Stimulated activated CD4-positive, alpha-beta T cell treated with anti-CD3 and anti-CD28 coated beads, Interleukin-2, amount 100 ng/mL, for 48 hours (primary cell): ENCODE measurements around the gene FRMD4A.
"Not testable (repeated sequence)": the region's sequence is repeated elsewhere in the genome, so short reads cannot be mapped to it uniquely, and the experiment has no call there.

Experiments used
- DNase-seq, 2 donors: peaks; one replicate each; pipeline ENCODE4 v3.0.0-alpha.2; 2020

Gene FRMD4A

DNA sequence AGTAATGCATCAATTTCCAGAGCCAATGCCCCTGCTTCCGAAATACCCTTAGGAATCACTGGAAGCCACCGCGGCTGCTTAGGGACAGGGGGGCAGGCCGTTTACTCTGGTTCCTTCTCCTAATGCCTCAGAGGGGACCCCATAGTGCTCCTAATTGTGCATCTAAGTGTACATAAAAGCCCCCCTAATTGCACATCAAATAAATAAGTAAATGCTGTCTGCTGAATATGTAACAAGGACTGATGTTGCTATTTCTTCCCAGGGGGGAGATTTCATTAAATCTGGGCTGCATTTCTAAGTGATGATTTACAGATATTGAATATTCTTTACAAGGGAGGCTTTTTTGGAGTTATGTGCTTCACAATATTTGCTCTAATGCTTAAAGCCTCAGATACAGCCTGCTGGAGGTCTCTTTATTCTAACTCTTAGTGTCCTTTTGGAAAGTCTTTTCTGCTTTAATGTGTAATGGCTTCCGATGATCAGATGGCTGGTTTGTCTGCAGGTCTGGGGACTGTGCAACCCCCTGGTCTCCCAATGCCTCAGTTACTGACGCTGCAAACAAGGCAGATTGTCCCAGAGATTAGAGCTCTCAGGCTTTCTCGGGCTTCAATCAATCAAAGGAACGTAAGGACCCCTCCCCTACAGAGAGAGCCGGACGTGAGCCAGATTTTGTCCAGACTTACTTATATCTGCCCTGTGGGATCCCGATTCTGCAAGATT is 601.0 kb downstream of the FRMD4A start:
- no peak for DNase-seq

DNA sequence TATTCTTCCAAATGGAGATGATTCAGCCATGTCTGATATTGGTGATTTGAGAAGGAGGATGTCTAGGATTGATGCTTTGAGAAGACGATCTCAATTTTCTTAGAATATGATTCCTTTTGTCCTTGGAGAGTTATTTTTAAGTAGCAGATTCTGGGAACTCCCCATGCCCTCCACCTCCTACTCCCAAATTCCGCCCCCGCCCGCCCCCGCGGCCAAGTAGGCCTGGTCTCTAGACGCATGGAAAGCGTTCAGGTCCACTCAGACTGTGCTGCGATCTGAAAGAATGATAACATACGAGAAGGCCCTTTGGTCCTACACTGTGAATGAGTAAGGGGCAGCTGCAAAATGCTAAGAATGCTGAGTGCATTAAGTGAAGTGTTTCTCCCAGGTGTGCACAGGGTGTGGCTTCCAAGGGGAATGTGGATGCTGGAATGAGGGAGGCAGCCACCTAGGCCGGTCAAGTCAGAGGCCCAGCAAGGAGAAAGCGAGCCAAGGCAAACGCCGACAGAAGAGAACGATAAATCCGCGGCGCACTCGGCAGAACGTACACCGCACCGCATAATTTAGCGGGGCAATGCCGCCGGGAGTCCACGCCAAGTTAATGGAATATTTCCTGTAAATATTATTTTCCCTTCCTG is 601.7 kb downstream of the FRMD4A start:
- no peak for DNase-seq

DNA sequence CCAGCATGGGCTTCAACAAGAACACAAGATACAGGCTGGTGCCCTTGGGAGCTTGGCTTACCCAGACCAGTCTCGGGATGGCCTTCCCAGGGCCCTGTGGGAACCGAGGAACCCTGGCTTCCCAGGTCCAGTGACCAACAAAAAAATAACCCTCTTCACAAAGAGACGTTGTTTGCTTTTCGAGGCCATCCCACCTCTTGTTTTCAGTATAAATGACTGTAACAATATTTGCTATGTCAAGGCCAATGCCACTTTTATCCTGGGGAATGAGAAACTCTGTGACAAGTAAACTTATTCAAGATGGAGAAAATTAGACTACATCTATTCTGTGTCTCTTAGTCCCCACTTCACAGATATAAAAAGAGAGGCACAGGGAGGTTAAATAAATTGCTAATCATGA is 605.1 kb downstream of the FRMD4A start:
- no peak for DNase-seq

DNA sequence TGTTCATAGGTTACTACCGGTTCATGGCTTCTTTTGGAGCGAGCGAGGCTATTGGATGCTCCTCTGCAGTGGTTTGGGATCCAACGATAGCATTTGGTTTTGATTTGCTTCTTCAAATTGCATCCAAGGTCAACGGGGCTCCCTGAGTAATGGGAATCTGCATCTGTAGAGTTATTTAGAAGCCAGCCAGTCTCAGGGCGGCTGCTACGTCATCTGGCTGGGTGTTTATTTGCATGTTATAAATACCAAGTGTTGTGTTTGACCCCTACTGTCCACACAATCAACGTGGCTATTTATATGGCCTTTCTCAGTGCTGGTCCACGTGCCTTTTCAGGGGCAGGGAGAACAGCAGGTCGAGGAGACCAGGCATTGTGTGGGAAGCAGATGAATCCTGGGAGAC is 606.2 kb downstream of the FRMD4A start:
- DNase-seq, result no peak

DNA sequence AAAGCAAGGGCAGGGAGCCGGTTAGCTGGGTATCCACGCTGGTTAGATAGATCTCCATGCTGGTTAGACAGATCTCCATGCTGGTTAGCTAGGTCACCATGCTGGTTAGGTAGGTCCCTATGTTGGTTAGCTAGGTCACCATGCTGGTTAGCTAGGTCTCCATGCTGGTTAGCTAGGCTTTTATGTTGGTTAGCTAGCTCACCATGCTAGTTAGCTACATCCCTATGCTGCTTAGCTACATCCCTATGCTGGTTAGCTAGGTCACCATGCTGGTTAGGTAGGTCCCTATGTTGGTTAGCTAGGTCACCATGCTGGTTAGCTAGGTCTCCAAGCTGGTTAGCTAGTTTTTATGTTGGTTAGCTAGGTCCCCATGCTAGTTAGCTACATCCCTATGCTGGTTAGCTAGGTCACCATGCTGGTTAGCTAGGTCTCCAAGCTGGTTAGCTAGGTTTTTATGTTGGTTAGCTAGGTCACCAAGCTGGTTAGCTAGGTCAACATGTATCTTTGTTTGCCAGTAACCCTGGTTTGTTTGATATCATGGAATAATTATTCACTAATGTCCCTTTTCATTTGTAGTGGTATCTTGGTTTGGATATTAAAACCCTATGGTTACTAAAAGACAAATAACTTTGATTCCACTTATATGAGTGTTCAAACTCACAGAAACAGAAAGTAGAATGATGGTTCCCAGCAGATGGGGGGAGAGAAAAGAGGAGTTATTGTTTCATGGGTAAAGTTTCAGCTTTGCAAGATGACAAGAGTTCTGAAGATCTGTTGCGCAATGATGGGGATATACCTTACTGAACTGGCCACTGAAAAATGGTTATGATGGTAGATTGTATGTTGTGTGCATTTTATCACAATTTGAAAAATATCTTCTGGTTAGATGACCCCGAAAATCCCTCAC is 607.7 kb downstream of the FRMD4A start:
- DNase-seq, result no peak

DNA sequence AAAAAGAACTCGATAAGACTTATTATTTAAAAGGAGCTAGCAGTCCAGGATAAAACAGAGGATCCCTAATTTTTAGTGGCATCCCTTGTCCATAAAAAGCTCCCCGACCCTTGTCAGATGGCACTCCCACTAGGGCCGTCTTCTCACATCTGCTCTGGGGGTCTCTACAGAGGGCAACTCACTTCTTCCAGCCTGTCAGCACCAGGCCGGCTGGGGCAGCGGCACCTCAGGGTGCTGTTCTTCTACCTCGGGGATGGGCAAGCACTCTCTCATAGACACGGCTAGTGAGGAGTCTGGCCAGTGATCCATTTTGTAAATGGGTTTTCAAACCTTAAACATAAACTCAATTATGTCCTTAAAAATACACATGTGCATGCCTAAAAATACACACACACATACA is 609.2 kb downstream of the FRMD4A start:
- DNase-seq, result no peak

DNA sequence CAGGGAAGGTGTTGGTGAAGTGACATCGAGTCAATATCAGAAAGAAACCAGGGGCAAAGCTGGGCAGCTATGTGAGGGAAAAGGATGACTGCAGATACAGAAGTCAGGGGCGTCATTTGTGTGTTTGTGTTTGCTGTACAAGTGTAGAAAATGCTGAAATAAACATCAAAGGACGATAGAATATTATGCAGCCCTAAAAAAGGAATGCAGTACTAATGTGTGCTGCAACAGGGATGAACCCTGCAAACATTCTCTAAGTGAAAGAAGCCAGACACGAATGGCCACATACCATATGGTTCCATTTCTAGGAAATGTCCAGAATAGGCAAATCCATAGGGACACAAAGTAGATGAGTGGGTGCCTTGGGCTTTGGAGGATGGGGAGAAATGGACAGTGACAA is 610.0 kb downstream of the FRMD4A start:
- DNase-seq, result no peak

DNA sequence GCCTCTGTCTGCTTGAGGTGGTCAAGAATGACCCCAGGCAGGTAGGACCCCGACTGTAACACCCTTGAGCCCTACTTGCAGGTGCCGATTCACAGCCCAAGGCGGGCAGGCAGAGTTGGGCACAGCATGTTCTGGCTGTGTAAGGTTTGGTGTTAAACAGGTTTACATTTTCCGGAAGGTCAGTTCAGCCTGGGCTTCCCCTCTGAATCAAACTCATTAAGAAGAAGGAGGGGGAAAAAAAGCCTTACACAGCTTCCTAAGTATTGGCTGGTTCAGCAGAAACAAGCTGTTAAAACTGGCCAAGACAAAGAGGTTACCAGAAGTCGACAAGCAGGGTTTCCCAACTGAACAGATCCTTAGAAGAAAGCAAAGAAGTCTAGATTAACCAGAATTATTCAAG is 611.3 kb downstream of the FRMD4A start:
- DNase-seq, result no peak

DNA sequence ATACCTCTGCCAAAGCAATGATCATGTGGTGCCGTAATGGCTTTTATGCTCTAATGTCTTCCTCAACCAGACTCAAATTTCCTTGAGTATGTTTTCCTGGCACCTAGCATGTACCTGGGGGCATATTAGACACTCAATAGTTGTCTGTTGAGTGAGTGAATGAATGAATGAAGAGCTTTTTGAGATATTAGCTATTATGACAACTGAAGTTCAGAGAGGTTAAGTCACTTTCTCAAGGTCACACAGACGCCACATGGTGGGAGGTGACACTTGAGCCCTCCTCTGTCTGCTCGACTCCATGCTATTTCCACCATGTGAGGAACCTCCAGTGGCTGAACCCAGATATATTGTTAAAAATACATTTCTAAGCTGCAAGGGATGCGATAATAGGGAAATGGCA is 611.9 kb downstream of the FRMD4A start:
- DNase-seq, result no peak

DNA sequence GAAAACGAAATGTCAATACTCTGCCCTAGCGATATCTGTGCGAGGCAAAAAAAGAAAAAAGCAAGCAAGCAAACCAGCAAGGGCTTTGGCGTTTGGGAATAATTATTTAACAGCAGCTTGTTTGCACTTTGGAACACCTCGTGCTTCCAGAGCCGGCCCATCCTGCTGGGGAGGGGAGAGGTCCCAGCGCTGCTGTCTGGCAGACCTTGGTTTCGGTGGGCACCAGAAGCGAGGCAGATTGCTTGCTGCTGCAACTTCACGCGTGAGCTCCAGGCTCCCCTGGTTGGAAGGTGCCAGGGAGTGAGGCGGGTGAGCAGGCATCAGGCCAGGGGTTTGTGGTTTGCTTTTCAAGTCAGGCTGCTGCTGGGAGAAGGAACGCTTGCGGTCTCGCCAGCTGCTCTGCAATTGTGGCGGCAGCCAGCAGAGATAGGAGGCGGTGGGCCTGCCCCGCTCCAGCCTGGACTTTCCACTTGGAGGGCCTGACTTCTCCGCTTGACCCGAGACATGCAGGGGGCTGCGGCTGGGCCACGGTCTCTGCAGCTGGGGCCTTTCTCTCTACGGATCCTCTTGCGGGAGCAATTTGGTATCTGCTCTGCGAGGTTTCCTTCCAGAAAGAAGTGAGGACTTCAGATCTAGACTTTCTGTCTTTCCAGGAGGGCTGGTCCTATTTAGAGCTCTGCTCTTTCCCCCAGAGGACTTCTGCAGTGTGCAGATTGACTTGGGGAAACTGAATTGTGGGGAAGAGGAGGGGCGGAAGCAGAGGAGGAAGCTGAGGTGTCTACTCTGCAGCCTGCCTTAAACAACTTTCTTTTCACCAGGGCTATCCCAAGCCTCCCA is 612.6 kb downstream of the FRMD4A start:
- peak; percentile 10 to 17 for DNase-seq

DNA sequence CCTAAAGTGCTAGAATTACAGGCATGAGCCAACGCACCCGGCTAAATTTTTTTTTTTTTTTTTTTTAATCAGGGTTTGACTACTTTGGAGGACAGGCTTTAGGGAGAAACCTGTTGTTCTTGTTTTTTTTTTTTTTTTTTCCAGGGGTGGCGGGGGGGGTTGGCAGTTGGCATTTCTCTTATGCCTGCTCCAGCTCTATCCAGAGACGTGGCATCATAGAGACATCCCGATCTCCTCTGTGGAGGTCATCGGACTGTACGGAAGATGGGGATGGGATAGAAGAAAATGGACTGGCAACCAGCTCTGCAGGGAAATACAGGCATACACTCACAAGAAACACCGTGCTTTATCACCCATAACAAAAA is 613.2 kb downstream of the FRMD4A start:
- no peak for DNase-seq

DNA sequence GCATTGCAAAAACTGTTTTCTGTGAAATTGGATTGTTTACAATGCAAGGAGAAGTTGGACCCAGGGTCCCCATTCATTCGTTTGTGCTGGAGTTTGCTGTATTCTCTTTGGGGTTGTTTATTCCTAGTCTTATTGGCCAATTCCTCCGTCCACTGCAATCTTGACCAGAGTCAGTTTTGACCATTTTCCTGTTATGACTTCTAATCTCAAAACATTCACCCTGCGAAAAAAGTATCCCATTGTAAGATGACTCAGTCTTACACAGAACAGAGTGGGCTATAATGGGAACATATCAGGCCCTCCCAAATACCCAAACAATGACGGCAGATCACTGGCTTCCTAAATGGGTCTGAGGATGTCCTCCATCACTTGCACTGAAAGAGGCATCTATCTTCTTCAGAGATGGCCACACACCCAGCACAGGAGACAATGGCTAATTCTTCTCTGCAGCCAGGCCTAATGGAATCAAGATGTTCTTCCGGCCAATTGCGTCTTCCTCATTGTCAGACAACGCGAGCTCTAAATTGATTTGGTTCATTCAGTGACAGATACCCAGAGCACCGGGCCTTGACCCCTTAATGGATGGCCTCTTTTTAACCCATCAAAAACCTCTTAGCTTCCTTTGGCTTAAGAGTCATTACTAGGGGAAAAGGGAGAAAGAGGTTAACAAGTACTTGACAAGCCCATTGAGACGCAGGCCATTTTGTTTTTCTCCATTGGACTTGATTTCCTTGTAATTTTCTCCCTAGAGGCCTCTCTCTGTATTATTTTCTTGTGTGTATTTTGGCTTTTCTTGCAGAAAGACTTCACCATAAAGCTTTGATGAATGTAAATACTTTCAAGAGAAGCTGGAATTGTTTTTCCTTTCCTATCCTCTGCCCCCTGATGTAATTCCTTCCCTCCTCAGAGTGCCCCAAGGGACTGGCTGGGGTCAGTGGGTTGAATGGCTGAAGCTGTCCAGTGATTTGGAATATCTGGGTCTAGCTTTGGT is 614.3 kb downstream of the FRMD4A start:
- DNase-seq, result no peak

DNA sequence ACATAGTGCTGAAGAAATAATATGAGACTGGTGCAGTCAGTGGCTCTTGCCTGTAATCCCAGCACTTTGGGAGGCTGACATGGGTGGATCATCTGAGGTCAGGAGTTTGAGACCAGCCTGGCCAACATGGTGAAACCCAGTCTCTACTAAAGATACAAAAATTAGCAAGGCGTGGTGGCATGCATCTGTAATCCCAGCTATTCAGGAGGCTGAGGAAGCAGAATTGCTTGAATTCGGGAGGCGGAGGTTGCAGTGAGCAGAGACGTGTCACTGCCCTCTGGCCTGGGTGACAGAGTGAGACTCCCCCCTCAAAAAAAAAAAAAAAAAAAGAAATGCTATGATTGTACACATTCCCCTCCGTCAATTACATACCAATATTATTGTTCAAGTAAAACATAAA is 615.1 kb downstream of the FRMD4A start:
- not testable (repeated sequence) for DNase-seq

DNA sequence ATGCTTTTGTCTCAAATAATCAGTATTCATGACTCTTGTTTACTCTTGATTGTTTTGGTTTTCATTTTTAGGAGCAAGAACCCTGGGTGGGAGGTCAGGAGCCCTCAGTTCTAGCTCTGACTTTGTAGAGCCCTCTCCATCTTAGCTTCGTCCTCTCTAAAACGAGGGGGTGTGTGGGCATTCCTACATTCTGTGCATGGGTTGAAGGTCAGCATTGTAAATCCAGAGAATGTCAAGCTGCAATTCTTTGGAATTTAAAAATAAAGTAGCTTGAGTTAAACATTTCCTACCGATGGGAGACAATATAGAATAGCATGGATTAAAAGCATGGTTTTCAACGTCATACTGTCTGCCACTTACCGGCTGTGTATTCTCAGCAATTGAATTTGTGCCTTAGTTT is 615.6 kb downstream of the FRMD4A start:
- no peak for DNase-seq

DNA sequence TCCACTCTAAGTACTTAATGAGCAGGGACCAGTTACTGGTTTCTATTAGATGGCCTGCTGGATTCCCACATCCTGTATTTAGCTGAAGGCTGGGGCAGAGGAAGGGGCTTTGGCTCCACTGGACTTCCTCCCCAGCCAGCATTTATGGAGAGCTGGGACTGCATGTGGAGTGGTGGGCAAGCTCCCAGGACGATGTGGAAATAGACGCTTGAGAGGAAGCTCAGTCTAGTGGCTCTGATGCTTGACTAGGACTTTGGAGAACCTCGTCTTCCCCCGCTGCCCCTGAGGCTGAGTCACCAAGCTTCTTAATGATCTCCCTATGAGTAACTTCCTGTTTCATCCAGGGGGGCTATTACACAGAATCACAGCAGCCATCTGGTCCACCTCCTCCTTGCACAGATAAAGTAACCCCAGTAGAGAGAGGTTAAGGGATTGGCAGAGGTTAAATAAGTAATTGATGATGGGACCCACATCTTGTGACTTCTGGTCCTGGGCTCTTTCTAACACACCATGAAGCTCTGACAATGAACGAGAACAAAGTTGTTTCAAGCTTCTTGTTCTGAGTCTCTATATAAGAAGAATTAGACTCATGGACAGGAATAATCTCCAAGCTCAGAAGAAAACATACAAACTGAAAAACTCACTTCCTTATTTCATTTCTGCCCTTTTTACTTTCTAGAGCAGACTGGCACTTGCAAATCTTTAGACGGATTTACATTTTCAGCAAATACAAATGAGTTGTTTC is 617.7 kb downstream of the FRMD4A start:
- DNase-seq, result peak in 1 of 2 donors; percentile 6

DNA sequence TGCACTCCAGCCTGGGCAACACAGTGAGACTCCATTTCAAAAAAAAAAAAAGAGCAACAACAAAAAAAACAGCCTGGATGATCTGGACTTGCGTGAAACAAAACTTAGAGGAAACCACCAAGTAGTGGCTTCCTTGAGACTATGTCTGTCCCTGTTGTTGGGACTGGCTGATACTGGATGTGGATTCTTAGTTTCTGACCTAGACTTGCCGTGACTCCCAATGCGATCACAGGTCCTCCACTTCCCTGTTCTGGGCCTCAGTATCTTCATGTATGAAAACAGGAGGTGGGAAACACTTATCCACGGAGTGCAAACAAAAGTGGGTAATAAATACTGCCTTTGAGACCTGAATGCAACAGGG is 618.3 kb downstream of the FRMD4A start:
- no peak for DNase-seq

DNA sequence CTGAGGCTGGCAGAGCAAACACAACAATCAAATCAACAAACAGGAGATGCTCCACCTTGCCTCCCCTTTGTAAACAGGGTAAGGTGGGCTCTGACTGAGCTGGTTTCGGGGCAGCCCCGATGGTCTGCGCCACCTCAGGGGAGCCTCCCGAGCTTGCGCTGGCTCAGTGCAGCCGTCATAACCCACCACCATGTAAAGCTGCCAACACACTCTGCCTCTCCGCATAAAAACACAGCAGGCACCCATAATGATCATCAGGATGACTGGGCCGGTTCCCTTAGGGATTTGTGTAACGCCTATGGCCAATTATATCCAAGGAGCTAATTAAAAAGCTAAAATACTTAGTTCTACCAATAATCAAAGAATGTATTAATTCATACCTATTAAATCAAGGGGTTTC is 619.4 kb downstream of the FRMD4A start:
- no peak for DNase-seq

DNA sequence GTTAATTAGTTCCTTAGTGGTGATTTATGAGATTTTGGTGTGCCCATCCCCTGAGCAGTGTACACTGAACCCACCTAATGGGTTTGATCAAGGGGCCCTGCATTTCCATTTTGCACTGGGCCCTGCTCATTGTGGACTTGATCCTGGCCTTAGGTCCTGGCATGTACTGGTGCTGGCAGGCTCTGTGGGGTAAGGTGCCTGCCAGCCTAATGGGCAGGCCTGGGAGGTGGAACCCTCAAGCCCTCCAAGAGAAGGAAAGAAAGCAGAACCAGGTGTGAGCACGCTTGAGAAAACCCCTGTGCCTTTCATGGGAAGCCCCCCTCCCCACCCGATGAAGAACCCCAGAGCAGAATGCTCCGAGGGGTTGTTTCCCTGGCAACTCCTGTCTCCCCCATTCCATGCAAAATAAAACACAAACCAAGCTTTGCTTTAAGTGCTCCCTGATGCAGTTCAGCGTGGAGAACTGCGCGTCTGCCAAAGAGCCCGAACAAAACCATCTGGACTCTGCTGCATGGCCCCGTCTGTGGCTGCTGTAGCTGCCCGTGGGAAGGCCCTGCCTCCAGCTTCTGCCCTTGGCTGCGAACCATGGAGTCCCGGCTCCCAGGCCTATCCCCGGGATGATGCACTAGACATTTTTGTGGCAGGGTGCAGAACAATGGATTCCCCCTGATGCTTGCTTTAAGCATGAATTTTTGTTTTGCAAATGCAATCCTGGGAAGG is 620.6 kb downstream of the FRMD4A start:
- no peak for DNase-seq

DNA sequence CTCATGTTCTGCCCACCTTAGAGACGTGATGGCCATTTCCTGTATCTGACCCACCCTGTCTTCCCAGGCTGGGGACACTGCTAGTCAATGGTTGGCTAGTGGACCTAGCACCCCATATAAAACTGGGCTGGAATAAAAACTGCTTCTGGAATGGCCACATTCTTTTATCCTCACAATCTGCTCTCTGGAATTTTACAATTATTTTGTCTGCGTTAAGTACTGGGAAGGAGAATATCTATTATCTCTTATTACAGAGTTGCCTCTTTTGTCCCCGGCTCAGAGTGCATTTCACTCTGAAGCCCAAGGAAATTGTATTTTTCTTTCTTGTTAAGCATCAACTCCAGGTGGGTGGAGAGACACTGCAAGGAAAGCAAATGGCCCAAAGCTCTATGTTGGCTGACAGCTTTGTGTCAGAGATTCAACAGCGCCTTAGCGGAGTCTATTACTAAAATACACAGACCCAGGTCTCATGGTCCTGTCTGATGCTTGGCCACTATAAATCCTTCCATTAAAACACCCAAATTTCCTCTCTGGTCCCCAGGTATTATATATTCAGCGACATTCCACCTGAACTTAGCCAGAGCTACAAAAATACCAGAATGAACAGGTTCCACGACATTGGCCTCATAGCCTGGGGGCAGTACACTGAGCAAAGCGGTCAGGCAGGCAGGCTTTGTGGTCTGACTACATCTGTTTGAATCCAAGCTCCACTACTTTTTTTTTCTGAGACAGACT is 622.3 kb downstream of the FRMD4A start:
- DNase-seq, result no peak
